ENCODE results near the gene MRPL53.

GRCh38 chr2:74503506-74504475 is 31.3 kb upstream of the MRPL53 start:
- TF ChIP-seq CTCF (conservative IDR thresholded peaks at IDR 0.05; ENCODE audit: low read depth in 2 of 2) (no peak), EZH2 (IDR thresholded peaks at IDR 0.05; ENCODE audit: low read depth, unreplicated experiment) (peak; percentile 93), POLR2AphosphoS5 (IDR thresholded peaks at IDR 0.05; ENCODE audit: low read depth) (peak; percentile 9; the same call in 1 of the 2 replicates), CREB1 (CRISPR knock-in tag; IDR thresholded peaks at IDR 0.05; ENCODE audit: low read depth) (no peak), ZNF114 (CRISPR knock-in tag; IDR thresholded peaks at IDR 0.05) (no peak), ZNF331 (CRISPR knock-in tag; IDR thresholded peaks at IDR 0.05; ENCODE audit: low read depth) (no peak), EZH2phosphoT487 (IDR thresholded peaks at IDR 0.05; ENCODE audit: unreplicated experiment) (peak; percentile 52), JUNB (IDR thresholded peaks at IDR 0.05; ENCODE audit: unreplicated experiment) (no peak), ETS1 (IDR thresholded peaks at IDR 0.05) (no peak)
